HL-60 (cell line): ENCODE results near the gene ARHGAP36.

Source experiments
- DNase-seq, 2 experiments: peaks; one replicate each; pipeline ENCODE4 v3.0.0-alpha.2; 2010 to 2020; ENCODE audit warnings: low read depth in 1 of 2, low spot score in 1 of 2
- H3K27ac ChIP-seq: fragments of 250-450 bp; sonication (Bioruptor Pico); replicated peaks from 2 replicates; pipeline ENCODE4 v1.5.1; 2020; ENCODE audit warnings: mild to moderate bottlenecking, moderate library complexity
- H3K27me3 ChIP-seq: fragments of 250-450 bp; sonication (Bioruptor Pico); 2 replicates; pipeline ENCODE4 v1.5.1; 2021; ENCODE audit warnings: mild to moderate bottlenecking, moderate library complexity; ENCODE audit not compliant: insufficient read depth, poor library complexity, severe bottlenecking
- H3K4me3 ChIP-seq: replicated peaks from 2 replicates; pipeline ENCODE4 v1.5.1; 2011; ENCODE audit warnings: mild to moderate bottlenecking, control low read depth, low read length; ENCODE audit not compliant: insufficient read depth
- GABPA ChIP-seq: IDR thresholded peaks from 2 replicates; pipeline ENCODE4 v1.6.1; 2012; ENCODE audit warnings: low read depth
- POLR2AphosphoS5 ChIP-seq: IDR thresholded peaks from 2 replicates; pipeline ENCODE4 v1.6.1; 2012; ENCODE audit warnings: low read depth
- SPI1 ChIP-seq: IDR thresholded peaks from 2 replicates; pipeline ENCODE4 v1.6.1; 2012; ENCODE audit warnings: low read depth, mild to moderate bottlenecking, borderline replicate concordance
- long read RNA-seq: library from polyadenylated mRNA; unstranded; transcript quantifications from one replicate; pipeline ENCODE4 v2.0.0, GENCODE V29; 2020
- TF ChIP-seq, protein P1 (sequence below): IDR thresholded peaks from one replicate; pipeline ENCODE4 v1.5.1; 2011; ENCODE audit warnings: low read length, control low read depth, inconsistent platforms; ENCODE audit not compliant: insufficient read depth
- TF ChIP-seq, protein P2 (sequence below): IDR thresholded peaks from 2 replicates; pipeline ENCODE4 v1.6.1; 2012; ENCODE audit warnings: low read depth; ENCODE audit not compliant: insufficient replicate concordance

ARHGAP36 gene, protein sequence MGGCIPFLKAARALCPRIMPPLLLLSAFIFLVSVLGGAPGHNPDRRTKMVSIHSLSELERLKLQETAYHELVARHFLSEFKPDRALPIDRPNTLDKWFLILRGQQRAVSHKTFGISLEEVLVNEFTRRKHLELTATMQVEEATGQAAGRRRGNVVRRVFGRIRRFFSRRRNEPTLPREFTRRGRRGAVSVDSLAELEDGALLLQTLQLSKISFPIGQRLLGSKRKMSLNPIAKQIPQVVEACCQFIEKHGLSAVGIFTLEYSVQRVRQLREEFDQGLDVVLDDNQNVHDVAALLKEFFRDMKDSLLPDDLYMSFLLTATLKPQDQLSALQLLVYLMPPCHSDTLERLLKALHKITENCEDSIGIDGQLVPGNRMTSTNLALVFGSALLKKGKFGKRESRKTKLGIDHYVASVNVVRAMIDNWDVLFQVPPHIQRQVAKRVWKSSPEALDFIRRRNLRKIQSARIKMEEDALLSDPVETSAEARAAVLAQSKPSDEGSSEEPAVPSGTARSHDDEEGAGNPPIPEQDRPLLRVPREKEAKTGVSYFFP
- long read RNA-seq: 0 reads

DNA sequence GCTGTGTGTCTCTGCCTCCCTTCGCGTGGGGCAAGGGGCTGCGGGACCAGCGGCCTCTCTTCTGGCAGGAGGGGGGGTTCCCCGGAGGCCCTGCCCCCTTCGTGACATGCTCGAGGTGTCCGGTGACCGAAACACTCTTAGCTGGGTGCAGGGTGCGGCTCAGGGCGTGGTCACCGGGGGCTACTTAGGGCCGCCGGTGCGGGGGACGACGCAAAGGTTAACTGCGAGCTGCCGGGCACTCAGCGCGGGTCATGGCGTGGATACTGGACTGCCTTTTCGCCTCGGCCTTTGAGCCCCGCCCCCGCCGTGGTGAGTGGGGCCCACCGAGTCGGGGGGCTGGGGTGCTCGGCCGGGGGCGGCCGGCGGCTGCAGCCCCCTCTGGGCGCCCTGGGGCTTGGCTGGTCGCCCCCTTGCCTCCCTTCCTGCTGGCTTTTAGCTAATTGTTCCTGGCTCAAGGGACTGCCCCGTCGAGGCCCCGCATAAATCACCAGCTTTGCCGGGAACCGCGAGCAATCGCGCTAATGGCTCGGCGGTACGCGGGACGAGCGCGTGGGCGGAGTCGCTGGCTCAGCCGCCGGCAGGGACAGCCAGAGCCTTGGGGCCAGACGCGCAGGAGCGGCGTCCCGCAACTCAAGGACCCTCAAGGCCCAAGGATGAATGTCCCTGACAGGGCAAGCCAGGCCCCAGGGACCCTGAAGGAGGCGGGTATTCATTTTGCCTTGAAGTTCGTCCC, at the start of gene ARHGAP36:
Gene ARHGAP36 (plus strand): TSS at position 211 of the 733 bp plus-strand sequence. CDS start 23,320 bp downstream, outside the sequence.
- Histone ChIP-seq H3K27me3 (peaks cover 2% of the 10 kb centered on the region), H3K4me3 (no peak within 1 kb of the TSS), H3K27ac (no peak within 1 kb of the TSS)
- no peak for DNase-seq
- TF ChIP-seq, protein P1, sequence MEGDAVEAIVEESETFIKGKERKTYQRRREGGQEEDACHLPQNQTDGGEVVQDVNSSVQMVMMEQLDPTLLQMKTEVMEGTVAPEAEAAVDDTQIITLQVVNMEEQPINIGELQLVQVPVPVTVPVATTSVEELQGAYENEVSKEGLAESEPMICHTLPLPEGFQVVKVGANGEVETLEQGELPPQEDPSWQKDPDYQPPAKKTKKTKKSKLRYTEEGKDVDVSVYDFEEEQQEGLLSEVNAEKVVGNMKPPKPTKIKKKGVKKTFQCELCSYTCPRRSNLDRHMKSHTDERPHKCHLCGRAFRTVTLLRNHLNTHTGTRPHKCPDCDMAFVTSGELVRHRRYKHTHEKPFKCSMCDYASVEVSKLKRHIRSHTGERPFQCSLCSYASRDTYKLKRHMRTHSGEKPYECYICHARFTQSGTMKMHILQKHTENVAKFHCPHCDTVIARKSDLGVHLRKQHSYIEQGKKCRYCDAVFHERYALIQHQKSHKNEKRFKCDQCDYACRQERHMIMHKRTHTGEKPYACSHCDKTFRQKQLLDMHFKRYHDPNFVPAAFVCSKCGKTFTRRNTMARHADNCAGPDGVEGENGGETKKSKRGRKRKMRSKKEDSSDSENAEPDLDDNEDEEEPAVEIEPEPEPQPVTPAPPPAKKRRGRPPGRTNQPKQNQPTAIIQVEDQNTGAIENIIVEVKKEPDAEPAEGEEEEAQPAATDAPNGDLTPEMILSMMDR: no peak
- no peak for TF ChIP-seq GABPA
- TF ChIP-seq, protein P2, sequence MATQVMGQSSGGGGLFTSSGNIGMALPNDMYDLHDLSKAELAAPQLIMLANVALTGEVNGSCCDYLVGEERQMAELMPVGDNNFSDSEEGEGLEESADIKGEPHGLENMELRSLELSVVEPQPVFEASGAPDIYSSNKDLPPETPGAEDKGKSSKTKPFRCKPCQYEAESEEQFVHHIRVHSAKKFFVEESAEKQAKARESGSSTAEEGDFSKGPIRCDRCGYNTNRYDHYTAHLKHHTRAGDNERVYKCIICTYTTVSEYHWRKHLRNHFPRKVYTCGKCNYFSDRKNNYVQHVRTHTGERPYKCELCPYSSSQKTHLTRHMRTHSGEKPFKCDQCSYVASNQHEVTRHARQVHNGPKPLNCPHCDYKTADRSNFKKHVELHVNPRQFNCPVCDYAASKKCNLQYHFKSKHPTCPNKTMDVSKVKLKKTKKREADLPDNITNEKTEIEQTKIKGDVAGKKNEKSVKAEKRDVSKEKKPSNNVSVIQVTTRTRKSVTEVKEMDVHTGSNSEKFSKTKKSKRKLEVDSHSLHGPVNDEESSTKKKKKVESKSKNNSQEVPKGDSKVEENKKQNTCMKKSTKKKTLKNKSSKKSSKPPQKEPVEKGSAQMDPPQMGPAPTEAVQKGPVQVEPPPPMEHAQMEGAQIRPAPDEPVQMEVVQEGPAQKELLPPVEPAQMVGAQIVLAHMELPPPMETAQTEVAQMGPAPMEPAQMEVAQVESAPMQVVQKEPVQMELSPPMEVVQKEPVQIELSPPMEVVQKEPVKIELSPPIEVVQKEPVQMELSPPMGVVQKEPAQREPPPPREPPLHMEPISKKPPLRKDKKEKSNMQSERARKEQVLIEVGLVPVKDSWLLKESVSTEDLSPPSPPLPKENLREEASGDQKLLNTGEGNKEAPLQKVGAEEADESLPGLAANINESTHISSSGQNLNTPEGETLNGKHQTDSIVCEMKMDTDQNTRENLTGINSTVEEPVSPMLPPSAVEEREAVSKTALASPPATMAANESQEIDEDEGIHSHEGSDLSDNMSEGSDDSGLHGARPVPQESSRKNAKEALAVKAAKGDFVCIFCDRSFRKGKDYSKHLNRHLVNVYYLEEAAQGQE: no peak
- no peak for TF ChIP-seq SPI1
- no peak for TF ChIP-seq POLR2AphosphoS5

DNA sequence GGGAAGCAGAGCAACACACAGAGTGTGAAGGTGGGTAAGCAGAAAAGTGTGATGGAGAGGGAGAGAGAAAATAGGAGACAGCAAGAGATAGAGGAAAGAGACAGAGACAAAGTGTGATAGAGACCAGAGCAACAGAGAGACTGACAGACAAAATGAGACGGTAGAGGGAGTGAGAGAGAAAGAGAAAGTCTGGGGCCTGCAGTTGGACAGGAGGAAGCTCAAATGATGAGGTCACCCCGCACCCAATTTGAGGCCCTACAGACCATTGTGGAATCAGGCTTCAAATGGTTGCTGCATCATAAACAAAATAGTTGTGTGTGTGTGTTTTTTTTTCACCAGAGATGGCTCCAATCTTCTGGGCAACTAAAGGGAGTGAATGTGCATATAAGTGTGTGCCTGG, 48.0 kb upstream of the ARHGAP36 start:
- H3K27me3 ChIP-seq: no peaks in the 10 kb centered on the region
- no peak for TF ChIP-seq GABPA
- TF ChIP-seq, protein P2: no peak
- TF ChIP-seq SPI1: no peak
- TF ChIP-seq, protein P1: no peak
- TF ChIP-seq POLR2AphosphoS5: no peak
- DNase-seq: no peak
- H3K27ac ChIP-seq: no peak overlapping the region
- no peak overlapping the region for H3K4me3 ChIP-seq

DNA sequence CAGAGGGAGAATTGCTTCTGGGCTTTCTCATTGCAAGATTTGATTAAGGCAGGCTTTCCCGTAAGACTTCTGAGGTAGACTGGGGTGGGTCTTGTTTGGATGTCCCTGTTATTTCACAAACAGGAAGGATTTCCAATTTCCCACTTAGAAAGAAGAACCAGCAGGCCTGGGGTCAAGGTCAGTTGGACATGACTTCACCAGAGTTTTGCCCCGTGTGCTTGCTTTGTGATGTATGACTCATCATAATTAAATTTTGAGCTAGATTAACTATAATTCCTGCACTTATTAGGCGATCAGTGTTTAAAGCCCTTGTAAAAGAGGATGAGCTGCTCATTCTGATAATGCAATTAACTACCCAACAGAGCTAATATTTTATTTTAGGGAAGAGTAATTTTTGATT, 32.8 kb upstream of the ARHGAP36 start:
- no peak overlapping the region for H3K4me3 ChIP-seq
- TF ChIP-seq GABPA: no peak
- TF ChIP-seq, protein P1: no peak
- no peak for TF ChIP-seq POLR2AphosphoS5
- TF ChIP-seq, protein P2: no peak
- TF ChIP-seq SPI1: no peak
- H3K27ac ChIP-seq: no peak overlapping the region
- DNase-seq: no peak
- no peaks in the 10 kb centered on the region for H3K27me3 ChIP-seq
